HG02678 (cell line): ENCODE data around the gene PCDHA1.

Experiments
- ATAC-seq: cut with Tn5 transposase; IDR thresholded peaks from one replicate; pipeline ENCODE4 v1.9.1; 2021; ENCODE audit warnings: mild to moderate bottlenecking, moderate library complexity; ENCODE audit not compliant: unreplicated experiment

PCDHA1 gene

DNA sequence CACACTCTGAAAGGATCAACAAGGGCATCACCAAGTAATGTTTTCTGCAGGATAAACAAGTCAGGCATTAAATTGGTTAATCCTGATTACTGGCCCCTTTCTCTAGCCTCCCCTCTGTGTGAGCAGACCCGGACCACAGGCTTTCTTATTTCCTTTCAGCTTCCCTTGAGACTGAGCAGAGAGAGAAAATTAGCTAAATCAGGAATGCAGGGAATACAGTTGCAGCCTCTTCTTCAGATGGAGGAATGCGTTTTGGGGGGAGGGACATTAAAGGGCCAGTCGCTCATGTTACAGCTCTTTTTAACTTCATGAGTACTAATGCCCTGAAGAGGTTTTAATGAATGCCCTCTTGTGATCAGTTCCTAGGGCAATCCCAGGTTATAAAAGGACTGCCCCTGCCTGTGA lies 200.2 kb downstream of the PCDHA1 start:
- ATAC-seq, result no peak

GRCh38 chr5:140988100-140988499 lies 202.2 kb downstream of the PCDHA1 start:
- no peak for ATAC-seq

- no peak for ATAC-seq
Measured at GRCh38 chr5:140988608-140989007, 202.7 kb downstream of the PCDHA1 start.

GRCh38 chr5:140989254-140990020 lies 203.5 kb downstream of the PCDHA1 start:
- ATAC-seq, result no peak

- ATAC-seq, result no peak
Measured at GRCh38 chr5:140992828-140993227, 206.9 kb downstream of the PCDHA1 start.

- ATAC-seq, result no peak
Measured at GRCh38 chr5:140996060-140996459, 210.1 kb downstream of the PCDHA1 start.

GRCh38 chr5:140998921-140999410 lies 213.0 kb downstream of the PCDHA1 start:
- no peak for ATAC-seq

GRCh38 chr5:141001446-141001843 lies 215.5 kb downstream of the PCDHA1 start:
- no peak for ATAC-seq

GRCh38 chr5:141001844-141002604 lies 216.1 kb downstream of the PCDHA1 start:
- ATAC-seq, result no peak

DNA sequence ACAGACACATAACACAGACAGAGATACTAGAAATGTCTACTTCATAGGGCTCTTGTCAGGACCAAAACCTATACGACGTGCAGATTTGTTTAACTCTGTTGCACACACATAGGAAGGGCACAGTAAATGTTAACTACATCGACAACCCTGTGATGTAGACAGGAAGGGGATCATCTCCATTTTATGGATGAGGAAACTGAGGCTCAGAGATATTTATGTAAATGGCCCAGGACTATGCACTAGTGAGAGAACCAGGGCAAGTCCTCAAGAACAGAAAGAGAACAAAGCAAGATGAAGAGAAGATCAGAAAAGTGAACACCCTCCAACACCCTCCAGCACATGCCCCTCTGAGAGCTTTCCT lies 216.6 kb downstream of the PCDHA1 start:
- no peak for ATAC-seq

DNA sequence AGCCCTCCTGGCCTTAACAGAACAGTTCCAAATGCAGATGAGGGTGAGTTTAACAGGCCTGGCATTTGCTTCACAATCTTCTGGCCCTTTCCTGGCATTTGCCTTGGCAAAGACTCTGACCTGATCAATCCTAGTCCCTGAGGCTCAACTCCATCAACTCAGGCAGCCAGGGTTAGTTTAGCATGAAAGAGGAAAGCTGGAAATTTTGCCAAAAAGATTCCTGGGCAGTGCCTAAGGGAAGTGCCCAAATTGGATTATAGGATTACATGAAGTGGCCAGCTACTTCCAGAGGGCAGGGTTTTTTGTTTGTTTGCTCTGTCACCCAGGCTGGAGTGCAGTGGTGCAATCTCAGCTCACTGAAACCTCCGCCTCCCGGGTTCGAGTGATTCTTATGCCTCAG lies 217.1 kb downstream of the PCDHA1 start:
- ATAC-seq, result no peak

DNA sequence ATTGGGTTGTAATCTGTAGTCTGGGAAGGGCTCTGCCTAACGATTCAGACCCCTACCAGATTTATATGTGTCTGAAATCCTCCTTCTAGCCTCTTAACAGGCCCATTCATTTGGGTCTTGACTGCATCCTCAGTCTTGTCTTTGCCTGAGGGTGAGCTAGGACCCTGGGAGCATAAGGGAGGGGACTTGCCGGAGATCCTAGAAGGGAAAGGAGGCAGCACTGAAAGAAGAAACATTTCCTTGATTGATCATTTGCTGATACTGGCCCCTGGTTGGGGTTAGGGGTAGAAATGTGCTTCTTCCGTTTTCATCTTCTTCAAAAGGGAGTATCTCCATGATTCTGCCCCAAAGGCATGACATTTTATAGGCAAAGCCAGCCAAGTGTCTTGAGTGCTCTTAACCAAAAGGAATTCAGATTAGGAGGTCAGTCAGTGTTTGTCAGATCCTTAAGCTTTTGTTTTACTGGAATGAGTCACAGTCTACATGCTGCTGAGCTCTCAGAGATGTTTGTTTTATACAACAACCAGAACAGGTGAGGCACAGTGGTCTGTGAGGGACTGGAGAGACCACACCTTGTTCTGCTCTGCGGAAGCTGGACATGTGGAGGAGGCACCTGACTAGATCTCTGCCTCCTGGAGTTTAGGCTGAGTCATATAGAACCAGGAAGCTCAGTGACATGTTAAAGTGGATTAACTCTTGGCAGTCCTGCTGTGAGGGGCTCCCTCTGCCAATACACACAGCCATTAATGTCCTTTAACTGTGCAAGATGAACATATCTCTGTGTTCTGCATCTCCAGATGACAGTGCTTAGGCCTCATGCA lies 218.1 kb downstream of the PCDHA1 start:
- no peak for ATAC-seq

DNA sequence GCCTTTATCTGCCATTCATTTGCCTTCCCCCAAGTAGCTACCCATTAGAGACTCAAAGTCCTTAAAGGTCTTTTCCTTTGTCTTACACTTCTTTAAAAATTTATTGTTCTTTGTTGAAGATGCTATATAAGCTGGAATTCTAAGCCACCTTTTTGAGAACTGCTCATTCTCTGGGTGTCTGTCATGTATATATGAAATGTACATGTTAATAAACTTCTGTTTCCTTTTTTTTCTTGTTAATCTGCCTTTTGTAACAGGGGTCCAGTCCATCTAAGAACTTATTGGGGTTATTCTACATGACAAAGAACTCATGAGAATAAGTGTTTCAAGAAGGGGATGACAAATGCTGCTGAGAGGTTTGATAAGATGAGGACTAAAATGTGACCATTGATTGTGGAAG lies 221.9 kb downstream of the PCDHA1 start:
- ATAC-seq, result no peak

- ATAC-seq, result no peak
Measured at GRCh38 chr5:141010047-141010793, 224.3 kb downstream of the PCDHA1 start.

GRCh38 chr5:141017943-141018342 lies 232.0 kb downstream of the PCDHA1 start:
- ATAC-seq, result no peak

DNA sequence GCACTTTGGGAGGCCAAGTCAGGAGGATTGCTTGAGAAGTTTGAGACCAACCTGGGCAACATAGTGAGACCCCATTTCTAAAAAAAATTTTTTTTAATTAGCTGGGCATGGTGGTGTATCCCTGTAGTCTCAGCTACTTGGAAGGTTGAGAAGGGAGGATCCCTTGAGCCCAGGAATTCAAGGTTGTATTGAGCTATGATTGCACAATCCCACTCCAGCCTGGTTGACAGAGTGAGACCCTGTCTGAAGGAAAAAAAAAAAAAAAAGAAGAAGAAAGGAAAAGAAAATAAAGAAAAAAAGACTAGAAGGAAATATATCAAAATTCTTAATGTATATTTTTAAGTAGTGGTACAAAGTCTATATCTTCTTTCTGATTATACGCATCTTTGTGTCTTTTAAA lies 236.4 kb downstream of the PCDHA1 start:
- ATAC-seq, result no peak

GRCh38 chr5:141031006-141031405 lies 245.1 kb downstream of the PCDHA1 start:
- ATAC-seq, result no peak

GRCh38 chr5:141032626-141033025 lies 246.7 kb downstream of the PCDHA1 start:
- no peak for ATAC-seq

GRCh38 chr5:141039061-141039460 lies 253.1 kb downstream of the PCDHA1 start:
- no peak for ATAC-seq

DNA sequence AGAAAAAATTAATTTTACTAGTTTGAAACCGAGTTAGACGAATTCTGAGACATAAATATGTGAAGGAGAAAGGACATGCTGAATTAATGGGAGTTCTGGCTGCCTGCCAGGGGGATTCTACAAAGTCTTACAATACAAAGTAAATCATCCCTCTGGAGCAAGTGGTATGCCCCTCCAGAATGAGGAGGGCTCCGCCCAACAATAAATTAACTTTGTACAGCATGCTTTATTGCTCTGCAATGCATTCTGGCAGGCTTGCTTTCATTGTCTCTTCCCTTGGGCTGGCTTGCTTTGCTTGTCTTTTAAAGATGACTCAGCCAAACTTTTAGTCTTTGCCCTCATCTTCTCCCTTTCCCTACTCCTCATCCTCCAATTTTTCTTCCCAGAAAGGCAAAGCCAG lies 253.6 kb downstream of the PCDHA1 start:
- no peak for ATAC-seq
